ENCODE data around the gene COL5A3.

Gene COL5A3

DNA sequence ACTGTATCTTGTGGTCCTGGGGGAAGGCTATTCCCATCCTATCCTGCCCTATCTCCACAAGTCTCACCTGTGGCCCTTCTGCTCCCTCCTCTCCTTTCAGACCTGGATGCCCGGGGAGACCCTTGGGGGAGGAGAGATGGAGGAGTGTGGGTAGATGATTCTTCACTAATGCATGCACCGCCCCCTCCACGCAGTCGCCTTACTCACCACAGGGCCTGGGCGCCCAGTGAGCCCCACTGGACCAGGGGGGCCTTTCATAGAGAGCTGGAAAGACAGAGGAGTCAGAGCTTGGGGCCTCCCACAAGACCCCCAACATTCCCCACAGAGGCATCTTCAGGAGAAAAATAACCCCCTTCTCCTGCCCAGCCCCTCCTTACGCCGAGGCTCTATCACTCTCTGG is 14.3 kb downstream of the COL5A3 start:
- H3K27me3 ChIP-seq (ENCODE audit: low read length): no peaks in the 10 kb centered on the region; the same call in 1 of the 2 replicates
- no peaks in the 10 kb centered on the region for H3K9me2 ChIP-seq (replicated peaks; ENCODE audit: insufficient read depth, low read length)
- H3K9ac ChIP-seq (ENCODE audit: low read length): no peak overlapping the region
- no peak overlapping the region for H2AFZ ChIP-seq (ENCODE audit: low read depth, low read length, severe bottlenecking)
- H3K4me3 ChIP-seq (ENCODE audit: insufficient read depth, low read length, poor library complexity, severe bottlenecking): no peak overlapping the region
- no peaks in the 10 kb centered on the region for H4K20me1 ChIP-seq (ENCODE audit: low read depth, low read length)
- no peaks in the 10 kb centered on the region for H3K36me3 ChIP-seq (ENCODE audit: low read length)
- TF ChIP-seq, protein P1, sequence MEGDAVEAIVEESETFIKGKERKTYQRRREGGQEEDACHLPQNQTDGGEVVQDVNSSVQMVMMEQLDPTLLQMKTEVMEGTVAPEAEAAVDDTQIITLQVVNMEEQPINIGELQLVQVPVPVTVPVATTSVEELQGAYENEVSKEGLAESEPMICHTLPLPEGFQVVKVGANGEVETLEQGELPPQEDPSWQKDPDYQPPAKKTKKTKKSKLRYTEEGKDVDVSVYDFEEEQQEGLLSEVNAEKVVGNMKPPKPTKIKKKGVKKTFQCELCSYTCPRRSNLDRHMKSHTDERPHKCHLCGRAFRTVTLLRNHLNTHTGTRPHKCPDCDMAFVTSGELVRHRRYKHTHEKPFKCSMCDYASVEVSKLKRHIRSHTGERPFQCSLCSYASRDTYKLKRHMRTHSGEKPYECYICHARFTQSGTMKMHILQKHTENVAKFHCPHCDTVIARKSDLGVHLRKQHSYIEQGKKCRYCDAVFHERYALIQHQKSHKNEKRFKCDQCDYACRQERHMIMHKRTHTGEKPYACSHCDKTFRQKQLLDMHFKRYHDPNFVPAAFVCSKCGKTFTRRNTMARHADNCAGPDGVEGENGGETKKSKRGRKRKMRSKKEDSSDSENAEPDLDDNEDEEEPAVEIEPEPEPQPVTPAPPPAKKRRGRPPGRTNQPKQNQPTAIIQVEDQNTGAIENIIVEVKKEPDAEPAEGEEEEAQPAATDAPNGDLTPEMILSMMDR (IDR thresholded peaks at IDR 0.05; ENCODE audit: insufficient read depth, low read length, poor library complexity, severe bottlenecking): no peak
- no peak for TF ChIP-seq EZH2phosphoT487 (conservative IDR thresholded peaks at IDR 0.05; ENCODE audit: low read length)
- H3F3A ChIP-seq (ENCODE audit: insufficient read depth): no peaks in the 10 kb centered on the region
- H3K79me2 ChIP-seq (ENCODE audit: insufficient read depth, low read length): no peaks in the 10 kb centered on the region
- H3K9me3 ChIP-seq (ENCODE audit: insufficient read depth, low read length): no peaks in the 10 kb centered on the region
- no peak overlapping the region for H3K27ac ChIP-seq (ENCODE audit: low read depth, low read length)
- no peak overlapping the region for H3K4me2 ChIP-seq (ENCODE audit: low read depth, low read length, poor library complexity, severe bottlenecking)

GRCh38 chr19:9995084-9995483 is 15.2 kb downstream of the COL5A3 start:
- Histone ChIP-seq H3F3A (ENCODE audit: insufficient read depth) (no peaks in the 10 kb centered on the region), H3K4me2 (ENCODE audit: low read depth, low read length, poor library complexity, severe bottlenecking) (no peak overlapping the region), H3K27me3 (ENCODE audit: low read length) (no peaks in the 10 kb centered on the region), H2AFZ (ENCODE audit: low read depth, low read length, severe bottlenecking) (no peak overlapping the region), H3K9me2 (replicated peaks; ENCODE audit: insufficient read depth, low read length) (no peaks in the 10 kb centered on the region), H3K36me3 (ENCODE audit: low read length) (no peaks in the 10 kb centered on the region), H3K27ac (ENCODE audit: low read depth, low read length) (no peak overlapping the region), H4K20me1 (ENCODE audit: low read depth, low read length) (no peaks in the 10 kb centered on the region), H3K9ac (ENCODE audit: low read length) (no peak overlapping the region), H3K79me2 (ENCODE audit: insufficient read depth, low read length) (no peaks in the 10 kb centered on the region), H3K4me3 (ENCODE audit: insufficient read depth, low read length, poor library complexity, severe bottlenecking) (no peak overlapping the region), H3K9me3 (ENCODE audit: insufficient read depth, low read length) (no peaks in the 10 kb centered on the region)
- TF ChIP-seq, protein P1 (IDR thresholded peaks at IDR 0.05; ENCODE audit: insufficient read depth, low read length, poor library complexity, severe bottlenecking): no peak
- TF ChIP-seq EZH2phosphoT487 (conservative IDR thresholded peaks at IDR 0.05; ENCODE audit: low read length): no peak

GRCh38 chr19:9991425-9992191 is 18.7 kb downstream of the COL5A3 start:
- Histone ChIP-seq H3K4me3 (ENCODE audit: insufficient read depth, low read length, poor library complexity, severe bottlenecking) (no peak overlapping the region), H3K27ac (ENCODE audit: low read depth, low read length) (no peak overlapping the region)

More at GRCh38 chr19:9991425-9992191, 18.7 kb downstream of the COL5A3 start:
- Histone ChIP-seq H3K9ac (ENCODE audit: low read length) (no peak overlapping the region), H2AFZ (ENCODE audit: low read depth, low read length, severe bottlenecking) (no peak overlapping the region), H3K79me2 (ENCODE audit: insufficient read depth, low read length) (no peaks in the 10 kb centered on the region), H3K9me2 (replicated peaks; ENCODE audit: insufficient read depth, low read length) (no peaks in the 10 kb centered on the region), H3F3A (ENCODE audit: insufficient read depth) (no peaks in the 10 kb centered on the region), H4K20me1 (ENCODE audit: low read depth, low read length) (no peaks in the 10 kb centered on the region), H3K4me2 (ENCODE audit: low read depth, low read length, poor library complexity, severe bottlenecking) (no peak overlapping the region), H3K9me3 (ENCODE audit: insufficient read depth, low read length) (no peaks in the 10 kb centered on the region), H3K27me3 (ENCODE audit: low read length) (no peaks in the 10 kb centered on the region), H3K36me3 (ENCODE audit: low read length) (no peaks in the 10 kb centered on the region)
- TF ChIP-seq EZH2phosphoT487 (conservative IDR thresholded peaks at IDR 0.05; ENCODE audit: low read length): no peak
- TF ChIP-seq, protein P1 (IDR thresholded peaks at IDR 0.05; ENCODE audit: insufficient read depth, low read length, poor library complexity, severe bottlenecking): no peak

Data from SU-DHL-6 (cell line).